Smooth muscle cell (in vitro differentiated cells): Measurements from ENCODE around the gene SLC15A2. TPM values are rescaled to one million over a fixed set of nuclear protein-coding genes. Genes with fewer than 3 reads are reported as not detected.
A peak's percentile ranks its signal among the peaks of the same experiment; 100 is the strongest.

Experiments
- DNase-seq: peaks from one replicate; lab custom pipeline; 2025; ENCODE audit not compliant: unreplicated experiment; lab: John Stamatoyannopoulos, UW
- H2AFZ ChIP-seq: fragments of 200-600 bp; sonication (generic); 2 replicates; pipeline ENCODE4 v1.6.0; 2016; ENCODE audit warnings: antibody characterized with exemption, low read depth, mild to moderate bottlenecking
- H3F3A ChIP-seq: fragments of 200-600 bp; sonication (generic); 2 replicates; pipeline ENCODE4 v1.6.0; 2017; ENCODE audit warnings: antibody characterized with exemption, low read depth
- H3K27ac ChIP-seq: fragments of 200-600 bp; sonication (generic); 2 replicates; pipeline ENCODE4 v1.5.1; 2016; ENCODE audit warnings: low read depth, mild to moderate bottlenecking
- H3K27me3 ChIP-seq: fragments of 200-600 bp; sonication (generic); 2 replicates; pipeline ENCODE4 v1.6.1; 2016; ENCODE audit warnings: low read depth, mild to moderate bottlenecking
- H3K36me3 ChIP-seq: fragments of 200-600 bp; sonication (generic); 2 replicates; pipeline ENCODE4 v1.5.1; 2016; ENCODE audit warnings: low read depth
- H3K4me1 ChIP-seq: fragments of 200-600 bp; sonication (generic); 2 replicates; pipeline ENCODE4 v1.5.1; 2016; ENCODE audit warnings: low read depth
- H3K4me2 ChIP-seq: fragments of 200-600 bp; sonication (generic); 2 replicates; pipeline ENCODE4 v1.6.0; 2016; ENCODE audit warnings: mild to moderate bottlenecking
- H3K4me3 ChIP-seq: fragments of 200-600 bp; sonication (generic); 2 replicates; pipeline ENCODE4 v1.5.1; 2016; ENCODE audit warnings: mild to moderate bottlenecking
- H3K79me2 ChIP-seq: fragments of 200-600 bp; sonication (generic); 2 replicates; pipeline ENCODE4 v1.6.0; 2016; ENCODE audit warnings: low read depth, mild to moderate bottlenecking
- H3K9ac ChIP-seq: fragments of 200-600 bp; sonication (generic); 2 replicates; pipeline ENCODE4 v1.6.0; 2016; ENCODE audit warnings: low read depth
- H3K9me3 ChIP-seq: fragments of 200-600 bp; sonication (generic); replicated peaks from 2 replicates; pipeline ENCODE4 v1.5.1; 2016; ENCODE audit warnings: low read depth
- H4K20me1 ChIP-seq: fragments of 200-600 bp; sonication (generic); 2 replicates; pipeline ENCODE4 v1.6.0; 2016; ENCODE audit warnings: low read depth
- WGBS: methylation state at CpG from one replicate; pipeline ENCODE4 v1.1.7; 2016; ENCODE audit warnings: low lambda C conversion rate; 5-methylcytosine and 5-hydroxymethylcytosine counted together
- polyA plus RNA-seq: library from polyadenylated mRNA; unstranded; fragments of >200 nt; fragmentation: Nextera tagmentation; extraction: Ambion mirVana; gene quantifications from 2 replicates; pipeline ENCODE4 v1.2.1, GENCODE V29; 2016
- total RNA-seq: library from RNA; depleted of rRNA; stranded (reverse); fragments of >200 nt; gene quantifications from 2 replicates; pipeline ENCODE4 v1.2.3, GENCODE V29; 2014
- TF ChIP-seq, protein P1 (sequence below): fragments of 200-600 bp; sonication (generic); IDR thresholded peaks from 2 replicates; pipeline ENCODE4 v1.5.1; 2017; ENCODE audit warnings: borderline replicate concordance, mild to moderate bottlenecking, antibody characterized with exemption; ENCODE audit not compliant: insufficient read depth, poor library complexity, severe bottlenecking

SLC15A2 gene
- total and polyA plus RNA-seq, 2 experiments from 2014 or later, result 0.07 to 0.36 TPM

DNA sequence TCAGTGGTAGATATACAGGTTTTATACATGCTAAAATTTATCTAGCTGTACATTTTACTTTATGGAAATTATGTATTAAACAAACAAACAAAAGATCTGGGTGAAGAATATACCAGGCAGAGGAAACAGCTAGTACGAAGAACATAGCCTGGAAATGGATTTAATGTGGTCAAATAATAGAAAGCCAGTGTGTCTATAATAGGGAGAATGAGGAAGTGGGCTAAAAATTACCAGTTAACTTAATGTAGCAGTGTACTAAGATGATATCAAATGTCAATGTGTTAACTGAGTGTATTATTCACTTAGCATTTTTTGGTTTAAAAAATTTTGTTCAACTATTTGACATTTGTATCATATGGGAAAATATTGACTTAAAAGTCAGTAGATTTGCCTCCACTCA lies 22.8 kb upstream of the SLC15A2 start:
- Histone ChIP-seq H3K4me2 (no peak overlapping the region), H3K4me3 (no peak overlapping the region), H4K20me1 (no peaks in the 10 kb centered on the region), H3K9me3 (no peaks in the 10 kb centered on the region), H3K9ac (no peak overlapping the region), H3K4me1 (no peaks in the 10 kb centered on the region), H3K79me2 (no peaks in the 10 kb centered on the region), H3K27ac (no peak overlapping the region), H3K36me3 (no peaks in the 10 kb centered on the region), H3K27me3 (no peaks in the 10 kb centered on the region), H2AFZ (no peak overlapping the region), H3F3A (no peaks in the 10 kb centered on the region)
- DNase-seq, result no peak
- TF ChIP-seq, protein P1, sequence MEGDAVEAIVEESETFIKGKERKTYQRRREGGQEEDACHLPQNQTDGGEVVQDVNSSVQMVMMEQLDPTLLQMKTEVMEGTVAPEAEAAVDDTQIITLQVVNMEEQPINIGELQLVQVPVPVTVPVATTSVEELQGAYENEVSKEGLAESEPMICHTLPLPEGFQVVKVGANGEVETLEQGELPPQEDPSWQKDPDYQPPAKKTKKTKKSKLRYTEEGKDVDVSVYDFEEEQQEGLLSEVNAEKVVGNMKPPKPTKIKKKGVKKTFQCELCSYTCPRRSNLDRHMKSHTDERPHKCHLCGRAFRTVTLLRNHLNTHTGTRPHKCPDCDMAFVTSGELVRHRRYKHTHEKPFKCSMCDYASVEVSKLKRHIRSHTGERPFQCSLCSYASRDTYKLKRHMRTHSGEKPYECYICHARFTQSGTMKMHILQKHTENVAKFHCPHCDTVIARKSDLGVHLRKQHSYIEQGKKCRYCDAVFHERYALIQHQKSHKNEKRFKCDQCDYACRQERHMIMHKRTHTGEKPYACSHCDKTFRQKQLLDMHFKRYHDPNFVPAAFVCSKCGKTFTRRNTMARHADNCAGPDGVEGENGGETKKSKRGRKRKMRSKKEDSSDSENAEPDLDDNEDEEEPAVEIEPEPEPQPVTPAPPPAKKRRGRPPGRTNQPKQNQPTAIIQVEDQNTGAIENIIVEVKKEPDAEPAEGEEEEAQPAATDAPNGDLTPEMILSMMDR, result no peak
- 80% methylated on average over 1 of the region's 1 CpG for WGBS

- TF ChIP-seq, protein P1, result no peak
Measured at GRCh38 chr3:121878411-121878810, 15.8 kb upstream of the SLC15A2 start.

DNA sequence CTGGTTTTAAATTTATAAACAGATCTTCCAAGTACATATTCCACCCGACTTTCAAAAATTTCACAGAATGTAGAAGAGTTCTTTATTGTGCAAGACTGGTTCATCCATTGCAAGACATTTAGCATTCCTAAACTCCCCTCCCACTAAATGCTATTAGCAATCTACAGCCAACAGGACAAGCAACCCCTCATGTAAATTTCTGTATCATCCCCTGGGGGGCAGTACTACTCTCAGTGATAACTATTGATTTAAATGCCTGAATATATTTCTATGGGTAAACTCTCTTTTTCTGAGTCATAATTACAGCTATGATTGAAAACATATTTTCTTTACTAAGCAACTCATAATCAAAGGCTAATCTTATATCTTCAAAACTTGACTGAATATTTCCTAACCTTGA lies 10.7 kb upstream of the SLC15A2 start:
- Histone ChIP-seq H3K36me3 (no peaks in the 10 kb centered on the region), H3K9ac (no peak overlapping the region), H3K4me2 (no peak overlapping the region), H3K27me3 (no peaks in the 10 kb centered on the region), H2AFZ (no peak overlapping the region), H3K4me1 (no peaks in the 10 kb centered on the region), H3K79me2 (no peaks in the 10 kb centered on the region), H3K4me3 (no peak overlapping the region), H3F3A (no peaks in the 10 kb centered on the region), H3K9me3 (no peaks in the 10 kb centered on the region), H4K20me1 (no peaks in the 10 kb centered on the region), H3K27ac (no peak overlapping the region)
- no peak for DNase-seq
- TF ChIP-seq, protein P1, result peak; percentile 33
- 21% methylated on average over 1 of the region's 1 CpG for WGBS

More at GRCh38 chr3:121878411-121878810, 15.8 kb upstream of the SLC15A2 start:
- Histone ChIP-seq H3K4me2 (no peak overlapping the region), H2AFZ (no peak overlapping the region), H3K9me3 (no peaks in the 10 kb centered on the region), H3K36me3 (no peaks in the 10 kb centered on the region), H3K4me3 (no peak overlapping the region), H3K27me3 (no peaks in the 10 kb centered on the region), H4K20me1 (no peaks in the 10 kb centered on the region), H3K4me1 (no peaks in the 10 kb centered on the region), H3F3A (no peaks in the 10 kb centered on the region), H3K27ac (no peak overlapping the region), H3K79me2 (no peaks in the 10 kb centered on the region), H3K9ac (no peak overlapping the region)
- WGBS, result 86% methylated on average over 1 of the region's 1 CpG
- no peak for DNase-seq

DNA sequence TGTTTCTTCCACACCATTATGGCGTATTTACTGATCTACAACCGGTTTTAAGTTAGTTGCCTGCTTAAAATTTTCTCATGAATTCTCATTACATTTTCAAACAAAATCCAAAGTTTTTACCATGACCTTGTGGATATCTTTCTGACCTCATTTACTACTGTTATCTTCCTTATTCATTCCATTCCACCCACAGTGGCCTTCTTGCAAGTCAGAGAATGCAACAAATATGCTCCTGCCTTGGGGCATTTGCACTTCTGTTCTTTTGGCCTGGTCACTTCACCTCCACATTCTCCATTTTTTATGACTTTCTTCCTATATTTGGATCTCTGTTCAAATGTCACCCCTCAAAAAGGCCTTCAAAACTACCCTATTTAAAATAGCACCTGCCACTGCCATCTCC lies 8.8 kb upstream of the SLC15A2 start:
- Histone ChIP-seq H2AFZ (no peak overlapping the region), H3K27ac (no peak overlapping the region), H3K4me1 (no peaks in the 10 kb centered on the region), H4K20me1 (no peaks in the 10 kb centered on the region), H3K9me3 (no peaks in the 10 kb centered on the region), H3K4me2 (peak overlapping the region; percentile 15), H3K36me3 (no peaks in the 10 kb centered on the region), H3F3A (no peaks in the 10 kb centered on the region), H3K27me3 (no peaks in the 10 kb centered on the region), H3K9ac (no peak overlapping the region), H3K79me2 (no peaks in the 10 kb centered on the region), H3K4me3 (no peak overlapping the region)
- 67% methylated on average over 2 of the region's 2 CpGs for WGBS
- TF ChIP-seq, protein P1, result no peak
- no peak for DNase-seq
